Subcutaneous abdominal adipose tissue (tissue), 5 donors: ENCODE data around the gene WEE2.

Experiments used
- H3K27ac ChIP-seq: one replicate; pipeline ENCODE4 v1.7.0; 2013; ENCODE audit warnings: low read depth, mild to moderate bottlenecking, inconsistent platforms, low read length, moderate library complexity
- H3K27me3 ChIP-seq, 5 donors: one replicate each; pipeline ENCODE4 v1.7.0; 2013; ENCODE audit warnings: low read length in 5 of 5, inconsistent platforms in 1 of 5; ENCODE audit not compliant: control insufficient read depth in 5 of 5, insufficient read depth in 4 of 5
- H3K36me3 ChIP-seq, 5 donors: one replicate each; pipeline ENCODE4 v1.7.0; 2013; ENCODE audit warnings: low read length in 5 of 5; ENCODE audit not compliant: control insufficient read depth in 5 of 5, insufficient read depth in 5 of 5
- H3K4me1 ChIP-seq, 5 donors: one replicate each; pipeline ENCODE4 v1.7.0; 2013; ENCODE audit warnings: low read length in 5 of 5, mild to moderate bottlenecking in 3 of 5, moderate library complexity in 1 of 5; ENCODE audit not compliant: control insufficient read depth in 5 of 5, insufficient read depth in 5 of 5
- H3K4me3 ChIP-seq, 5 donors: one replicate each; pipeline ENCODE4 v1.7.0; 2013; ENCODE audit warnings: low read length in 5 of 5, low read depth in 1 of 5
- H3K9ac ChIP-seq, 5 donors: one replicate each; pipeline ENCODE4 v1.7.0; 2013; ENCODE audit warnings: low read length in 5 of 5, mild to moderate bottlenecking in 4 of 5, moderate library complexity in 3 of 5
- H3K9me3 ChIP-seq, 5 donors: one replicate each; pipeline ENCODE4 v1.7.0; 2013; ENCODE audit warnings: low read length in 5 of 5; ENCODE audit not compliant: control insufficient read depth in 5 of 5
- donor health status: healthy.
- donor health status: healthy.
- donor health status: healthy.
- donor health status: healthy.
- donor health status: healthy.

The WEE2 gene

DNA sequence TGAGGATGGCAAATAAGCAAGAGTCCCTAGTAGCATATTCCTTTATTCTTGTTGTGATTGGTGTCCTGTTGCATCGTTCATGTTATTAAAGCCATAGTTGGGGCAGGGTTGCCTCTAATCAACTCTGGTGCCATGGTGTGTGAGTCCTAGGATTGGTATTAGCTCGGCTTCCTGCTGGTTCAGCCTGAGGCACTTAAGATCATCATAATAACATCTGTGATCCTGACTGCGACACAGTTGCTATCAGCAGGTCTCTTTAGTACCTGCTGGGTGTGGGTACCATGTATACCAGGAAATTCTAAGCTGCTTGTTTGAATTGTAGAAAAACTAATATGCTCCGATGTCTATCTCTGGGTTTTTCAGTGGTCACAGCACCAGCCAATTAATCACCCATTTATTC lies 1.6 kb downstream of the WEE2 start:
- no peaks in the 10 kb centered on the region for H3K9me3 ChIP-seq
- H3K4me3 ChIP-seq, result no peak overlapping the region
- H3K36me3 ChIP-seq, result peaks cover 0 to 7% (median 0%) of the 10 kb centered on the region in 5 donors
- H3K27ac ChIP-seq, result no peak overlapping the region
- H3K4me1 ChIP-seq, result no peaks in the 10 kb centered on the region
- H3K9ac ChIP-seq, result no peak overlapping the region
- H3K27me3 ChIP-seq, result no peaks in the 10 kb centered on the region

DNA sequence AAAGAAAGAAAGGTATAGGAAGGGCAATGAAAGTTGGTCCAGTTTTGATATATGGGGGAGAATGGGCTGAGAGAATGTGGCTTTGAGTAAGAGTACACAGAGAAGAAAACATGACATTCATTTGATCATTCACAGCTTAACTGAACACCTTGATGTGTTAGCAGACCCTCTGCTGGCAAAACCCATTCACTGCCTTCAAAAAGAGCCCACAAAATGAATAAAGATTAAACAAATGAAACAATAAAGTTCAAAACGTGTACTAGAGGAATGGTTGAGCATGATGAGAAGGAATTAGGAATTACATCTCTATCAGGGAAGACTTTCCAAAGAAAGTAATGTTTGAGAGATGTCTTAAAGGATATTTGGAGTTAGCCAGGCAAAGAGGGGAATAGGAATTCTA lies 2.1 kb downstream of the WEE2 start:
- Histone ChIP-seq H3K9ac (no peak overlapping the region), H3K9me3 (no peaks in the 10 kb centered on the region), H3K4me1 (no peaks in the 10 kb centered on the region), H3K36me3 (peaks cover 0 to 7% (median 0%) of the 10 kb centered on the region in 5 donors), H3K4me3 (no peak overlapping the region), H3K27ac (no peak overlapping the region), H3K27me3 (no peaks in the 10 kb centered on the region)

DNA sequence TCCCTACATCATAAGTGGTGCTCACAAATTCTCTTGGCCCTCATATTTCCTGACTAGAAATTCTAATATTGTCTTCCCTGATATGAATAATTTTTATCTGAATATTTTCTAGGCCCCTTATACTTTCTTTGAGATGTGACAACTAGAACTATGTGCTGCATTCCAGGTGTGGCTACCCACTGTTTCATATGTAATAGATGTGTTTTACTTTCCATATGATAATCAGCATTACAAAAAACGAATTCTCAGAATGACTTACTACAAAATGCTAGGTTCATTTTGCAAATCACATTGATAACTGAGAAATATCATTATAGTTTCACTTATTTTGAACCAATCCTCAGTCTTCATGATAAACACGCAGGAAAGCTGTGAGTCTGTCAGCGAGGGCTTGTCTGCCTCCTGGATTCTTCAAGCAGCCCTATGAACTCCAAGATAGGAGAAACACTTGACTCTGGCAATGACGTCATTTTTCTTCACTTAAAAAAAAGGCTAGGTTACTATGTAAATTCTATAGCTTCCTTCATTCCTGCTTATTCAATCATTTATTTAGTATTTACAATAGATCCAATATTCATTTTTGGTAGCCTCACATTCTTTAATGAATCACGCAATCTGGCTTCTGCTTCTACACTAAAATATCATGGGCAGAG lies 4.6 kb downstream of the WEE2 start:
- Histone ChIP-seq H3K27ac (no peak overlapping the region), H3K27me3 (no peaks in the 10 kb centered on the region), H3K36me3 (peaks cover 0 to 7% (median 0%) of the 10 kb centered on the region in 5 donors), H3K9ac (no peak overlapping the region), H3K4me1 (no peaks in the 10 kb centered on the region), H3K4me3 (no peak overlapping the region), H3K9me3 (no peaks in the 10 kb centered on the region)

DNA sequence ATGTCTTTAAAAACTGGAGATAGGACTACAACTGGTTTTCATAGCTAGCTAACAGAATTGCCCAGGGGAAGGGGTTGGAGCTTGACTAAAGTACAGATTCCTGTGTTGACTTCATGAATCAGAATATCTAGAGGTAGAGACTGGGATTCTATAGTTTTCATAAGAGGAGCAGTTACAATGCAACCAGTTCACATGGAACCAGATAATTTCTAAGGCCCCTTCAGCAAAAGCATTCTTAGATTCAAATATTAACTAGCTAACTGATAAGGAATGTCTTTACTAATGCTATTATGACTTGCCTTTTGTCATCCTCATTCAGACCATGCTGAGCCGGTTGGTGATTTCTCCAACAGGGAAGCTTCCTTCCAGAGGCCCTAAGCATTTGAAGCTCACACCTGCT lies 5.7 kb downstream of the WEE2 start:
- Histone ChIP-seq H3K9ac (no peak overlapping the region), H3K36me3 (peaks cover 0 to 7% (median 0%) of the 10 kb centered on the region in 5 donors)

DNA sequence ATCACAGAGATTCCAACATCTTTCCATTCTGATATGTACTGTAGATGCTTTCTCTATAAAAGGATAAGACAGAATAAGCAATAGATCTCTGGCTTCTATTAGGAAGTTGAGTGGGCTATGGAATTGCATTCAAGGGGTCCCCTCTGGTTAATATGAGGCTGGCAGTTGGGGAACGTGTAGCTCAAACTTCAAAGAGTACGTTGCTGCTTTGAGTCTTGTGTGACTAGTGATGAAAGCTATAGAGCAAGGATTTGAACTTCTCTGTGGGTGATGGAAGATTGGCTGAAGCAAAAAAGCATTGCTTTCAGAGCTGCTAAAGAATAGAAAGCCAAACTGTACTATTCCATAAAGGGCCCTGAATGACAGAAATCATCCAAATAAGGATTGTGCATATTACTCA lies 6.4 kb downstream of the WEE2 start:
- no peak overlapping the region for H3K9ac ChIP-seq
- no peak overlapping the region for H3K27ac ChIP-seq
- peaks cover 0 to 7% (median 0%) of the 10 kb centered on the region in 5 donors for H3K36me3 ChIP-seq
- H3K27me3 ChIP-seq, result no peaks in the 10 kb centered on the region
- no peaks in the 10 kb centered on the region for H3K9me3 ChIP-seq
- no peaks in the 10 kb centered on the region for H3K4me1 ChIP-seq
- no peak overlapping the region for H3K4me3 ChIP-seq

More for the DNA sequence above, 5.7 kb downstream of the WEE2 start:
- Histone ChIP-seq H3K27ac (no peak overlapping the region), H3K27me3 (no peaks in the 10 kb centered on the region), H3K4me3 (no peak overlapping the region), H3K9me3 (no peaks in the 10 kb centered on the region), H3K4me1 (no peaks in the 10 kb centered on the region)

DNA sequence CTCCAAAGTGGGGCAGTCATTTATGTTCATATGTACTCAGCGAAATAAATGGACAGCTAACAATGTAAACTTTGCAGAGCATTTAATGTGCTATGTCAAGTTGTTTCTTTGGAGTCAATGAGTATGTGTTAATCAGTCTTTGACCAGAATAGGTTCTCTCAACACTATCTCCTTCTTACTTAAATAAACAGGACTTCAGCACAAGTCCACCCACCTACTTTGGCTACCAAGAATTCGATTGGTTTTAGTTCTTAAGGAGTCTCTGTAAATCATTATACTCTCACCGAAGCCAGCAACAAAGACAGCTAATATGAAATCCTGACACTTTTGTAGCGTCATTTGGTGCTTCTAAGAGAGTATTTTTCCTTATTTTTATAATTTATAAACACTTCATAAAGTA lies 6.9 kb downstream of the WEE2 start:
- H3K9me3 ChIP-seq, result no peaks in the 10 kb centered on the region
- no peak overlapping the region for H3K27ac ChIP-seq
- H3K9ac ChIP-seq, result no peak overlapping the region
- H3K4me3 ChIP-seq, result no peak overlapping the region
- no peaks in the 10 kb centered on the region for H3K4me1 ChIP-seq
- H3K27me3 ChIP-seq, result no peaks in the 10 kb centered on the region
- peaks cover 0 to 7% (median 0%) of the 10 kb centered on the region in 5 donors for H3K36me3 ChIP-seq

DNA sequence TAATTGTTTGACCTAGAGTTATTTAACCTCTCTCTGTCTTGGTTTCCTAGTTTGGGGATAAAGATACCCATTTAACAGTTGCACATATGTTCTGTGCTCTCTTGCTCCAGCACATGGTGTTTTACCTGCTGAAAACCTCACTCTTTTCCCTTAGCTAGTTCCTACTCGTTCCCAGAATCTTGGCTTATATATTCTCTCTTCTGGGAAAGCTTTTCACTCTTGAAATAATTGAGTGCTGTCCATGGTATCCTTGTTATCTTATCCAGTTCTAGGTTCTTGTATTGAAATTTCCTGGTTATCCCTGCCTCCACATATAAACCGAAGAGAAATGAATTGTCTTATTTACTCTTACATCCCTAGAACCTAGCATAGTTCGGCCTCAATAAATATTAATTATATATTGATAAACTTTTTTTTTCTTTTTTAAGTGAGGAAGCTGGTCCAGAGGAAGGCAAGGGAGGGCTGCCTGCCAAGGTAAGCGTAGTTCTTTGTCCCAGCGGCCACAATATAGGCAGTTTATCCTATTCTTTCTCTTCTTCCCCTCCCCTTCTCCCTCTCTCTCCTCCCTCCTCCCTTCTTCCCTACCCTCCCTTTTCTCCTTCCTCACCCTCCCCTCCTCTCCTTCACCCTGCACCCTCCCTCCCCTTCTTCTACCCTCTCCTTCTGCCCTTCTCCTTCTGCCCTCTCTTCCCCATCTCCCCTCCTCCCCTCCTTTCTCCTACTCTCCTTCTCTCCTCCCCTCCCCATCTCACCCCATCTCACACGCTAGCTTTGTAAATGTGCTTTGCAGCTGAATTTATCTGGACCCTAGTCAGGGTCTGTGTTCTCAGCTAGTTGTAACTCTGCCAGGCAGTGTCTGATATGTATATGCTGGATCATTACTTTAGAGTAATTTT lies 7.9 kb downstream of the WEE2 start:
- Histone ChIP-seq H3K36me3 (peaks cover 0 to 11% (median 0%) of the 10 kb centered on the region in 5 donors), H3K9me3 (no peaks in the 10 kb centered on the region), H3K9ac (no peak overlapping the region), H3K4me3 (no peak overlapping the region), H3K27ac (no peak overlapping the region), H3K27me3 (no peaks in the 10 kb centered on the region), H3K4me1 (no peaks in the 10 kb centered on the region)

DNA sequence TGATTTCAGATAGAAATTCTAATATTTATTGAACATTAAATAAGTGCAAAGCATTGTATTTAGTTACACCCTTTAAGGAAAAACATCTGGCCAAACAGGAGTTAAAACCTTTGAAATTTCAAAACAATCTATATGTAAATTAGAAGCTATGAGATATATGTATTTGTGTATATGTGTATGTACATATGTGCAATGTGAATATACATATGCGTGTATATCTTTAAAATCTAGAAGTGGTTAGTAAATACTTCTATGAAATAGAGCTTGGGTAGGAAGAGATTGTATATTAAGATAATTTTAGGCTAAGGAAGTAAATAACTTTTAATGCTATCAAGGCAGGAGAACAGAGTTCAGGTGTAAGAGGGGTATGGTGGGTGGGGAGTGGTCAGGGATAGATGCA lies 9.3 kb downstream of the WEE2 start:
- no peak overlapping the region for H3K9ac ChIP-seq
- H3K27ac ChIP-seq, result no peak overlapping the region
- peaks cover 0 to 10% (median 0%) of the 10 kb centered on the region in 5 donors for H3K36me3 ChIP-seq
- no peaks in the 10 kb centered on the region for H3K27me3 ChIP-seq
- H3K9me3 ChIP-seq, result no peaks in the 10 kb centered on the region
- H3K4me1 ChIP-seq, result no peaks in the 10 kb centered on the region
- no peak overlapping the region for H3K4me3 ChIP-seq

DNA sequence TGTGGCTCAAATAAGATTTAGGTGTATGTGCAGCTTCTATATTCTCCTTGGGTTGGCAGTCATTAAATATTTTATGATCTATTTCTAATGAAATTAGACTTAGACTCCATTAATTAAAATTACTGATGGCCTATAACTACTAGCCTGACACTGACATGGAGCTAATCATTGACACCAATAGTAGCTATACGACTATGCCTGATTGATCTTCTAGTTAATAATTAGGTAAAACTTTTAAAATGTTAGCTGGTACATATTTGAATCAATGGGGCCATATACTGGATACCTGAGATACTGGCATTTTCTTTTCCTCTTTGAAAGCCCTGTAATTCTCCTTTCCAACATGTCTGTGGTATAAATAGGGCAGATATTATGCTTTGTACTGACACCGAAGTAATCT lies 14.4 kb downstream of the WEE2 start:
- Histone ChIP-seq H3K9me3 (no peaks in the 10 kb centered on the region), H3K27me3 (no peaks in the 10 kb centered on the region), H3K9ac (no peak overlapping the region), H3K27ac (no peak overlapping the region), H3K4me1 (no peaks in the 10 kb centered on the region), H3K36me3 (peaks cover 0 to 12% (median 0%) of the 10 kb centered on the region in 5 donors), H3K4me3 (no peak overlapping the region)

DNA sequence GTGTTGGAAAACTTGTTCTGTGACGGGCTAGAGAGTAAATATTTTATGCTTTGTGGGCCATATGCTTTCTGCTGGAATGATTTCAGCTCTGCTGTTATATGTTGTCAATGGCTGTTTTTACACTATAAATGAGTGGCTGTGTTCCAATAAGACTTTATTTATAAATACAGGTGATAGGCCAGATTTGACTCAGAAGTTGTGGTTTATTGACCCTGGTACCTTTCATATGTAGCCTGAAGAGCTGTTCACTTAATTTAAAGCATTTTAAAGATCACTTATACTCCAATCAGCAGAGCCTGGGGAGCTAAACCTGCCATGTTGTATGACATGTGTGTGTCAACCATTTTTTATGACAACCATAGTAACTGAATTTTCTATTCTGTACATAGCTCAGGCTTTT lies 20.9 kb downstream of the WEE2 start:
- peaks cover 0 to 5% (median 0%) of the 10 kb centered on the region in 5 donors for H3K36me3 ChIP-seq
- no peaks in the 10 kb centered on the region for H3K4me1 ChIP-seq
- H3K27ac ChIP-seq, result no peak overlapping the region
- H3K4me3 ChIP-seq, result no peak overlapping the region
- no peak overlapping the region for H3K9ac ChIP-seq
- H3K27me3 ChIP-seq, result no peaks in the 10 kb centered on the region
- H3K9me3 ChIP-seq, result no peaks in the 10 kb centered on the region
